HT-29 (cell line): ENCODE measurements around the gene BRIP1. TPM values are rescaled to one million over a fixed set of nuclear protein-coding genes. Genes with fewer than 3 reads are reported as not detected.
"Not testable (repeated sequence)": the region's sequence is repeated elsewhere in the genome, so short reads cannot be mapped to it uniquely, and the experiment has no call there.

Source experiments
- DNase-seq: peaks from one replicate; pipeline ENCODE4 v3.0.0-alpha.2; 2015; ENCODE audit warnings: low spot score
- total RNA-seq: library from RNA; depleted of rRNA; stranded (reverse); fragments of >200 nt; shearing (Covaris generic); gene quantifications from 2 replicates; pipeline ENCODE4 v1.2.3, GENCODE V29; 2014

BRIP1 gene
- total RNA-seq, 1 experiment from 2014 or later, result 4.8 TPM

GRCh38 chr17:61828694-61829093, 34.6 kb downstream of the BRIP1 start:
- DNase-seq, result no peak

GRCh38 chr17:61827649-61828395, 35.5 kb downstream of the BRIP1 start:
- no peak for DNase-seq

- not testable (repeated sequence) for DNase-seq
Measured at GRCh38 chr17:61826866-61827265, 36.5 kb downstream of the BRIP1 start.

DNA sequence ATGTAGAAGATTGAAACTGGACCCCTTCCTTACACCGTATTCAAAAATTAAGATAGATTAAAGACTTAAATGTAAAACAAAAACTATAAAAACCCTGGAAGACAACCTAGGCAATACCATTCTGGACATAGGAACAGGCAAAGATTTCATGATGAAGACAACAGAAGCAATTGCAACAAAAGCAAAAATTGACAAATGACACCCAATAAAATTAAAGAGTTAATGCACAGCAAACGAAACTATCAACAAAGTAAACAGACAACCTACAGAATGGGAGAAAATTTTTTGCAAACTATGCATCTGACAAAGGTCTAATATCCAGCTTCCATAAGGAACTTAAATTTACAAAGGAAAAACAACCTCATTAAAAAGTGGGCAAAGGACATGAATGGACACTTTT, 37.1 kb downstream of the BRIP1 start:
- DNase-seq, result not testable (repeated sequence)

DNA sequence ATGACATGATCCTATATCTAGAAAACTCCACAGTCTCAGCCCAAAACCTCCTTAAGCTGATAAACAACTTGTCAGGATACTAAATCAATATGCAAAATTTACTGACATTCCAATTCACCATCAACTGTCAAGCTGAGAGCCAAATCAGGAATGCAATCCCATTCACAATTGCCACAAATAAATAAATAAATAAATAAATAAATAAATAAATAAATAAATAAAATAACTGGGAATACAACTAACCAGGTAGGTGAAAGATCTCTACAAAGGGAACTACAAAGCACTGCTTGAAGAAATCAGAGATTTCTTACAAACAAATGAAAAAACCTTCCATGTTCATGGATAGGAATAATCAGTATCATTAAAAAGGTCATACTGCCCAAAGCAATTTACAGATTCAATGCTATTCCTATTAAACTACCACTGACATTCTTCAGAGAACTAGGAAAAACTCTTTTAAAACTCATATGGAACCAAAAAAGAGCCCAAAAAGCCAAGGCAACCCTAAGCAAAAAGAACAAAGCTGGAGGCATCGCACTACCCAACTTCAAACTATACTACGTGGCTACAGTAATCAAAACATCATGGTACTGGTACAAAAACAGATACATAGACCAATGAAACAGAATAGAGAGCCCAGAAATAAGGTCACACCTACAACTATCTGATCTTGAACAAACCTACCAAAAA, 37.7 kb downstream of the BRIP1 start:
- no peak for DNase-seq

DNA sequence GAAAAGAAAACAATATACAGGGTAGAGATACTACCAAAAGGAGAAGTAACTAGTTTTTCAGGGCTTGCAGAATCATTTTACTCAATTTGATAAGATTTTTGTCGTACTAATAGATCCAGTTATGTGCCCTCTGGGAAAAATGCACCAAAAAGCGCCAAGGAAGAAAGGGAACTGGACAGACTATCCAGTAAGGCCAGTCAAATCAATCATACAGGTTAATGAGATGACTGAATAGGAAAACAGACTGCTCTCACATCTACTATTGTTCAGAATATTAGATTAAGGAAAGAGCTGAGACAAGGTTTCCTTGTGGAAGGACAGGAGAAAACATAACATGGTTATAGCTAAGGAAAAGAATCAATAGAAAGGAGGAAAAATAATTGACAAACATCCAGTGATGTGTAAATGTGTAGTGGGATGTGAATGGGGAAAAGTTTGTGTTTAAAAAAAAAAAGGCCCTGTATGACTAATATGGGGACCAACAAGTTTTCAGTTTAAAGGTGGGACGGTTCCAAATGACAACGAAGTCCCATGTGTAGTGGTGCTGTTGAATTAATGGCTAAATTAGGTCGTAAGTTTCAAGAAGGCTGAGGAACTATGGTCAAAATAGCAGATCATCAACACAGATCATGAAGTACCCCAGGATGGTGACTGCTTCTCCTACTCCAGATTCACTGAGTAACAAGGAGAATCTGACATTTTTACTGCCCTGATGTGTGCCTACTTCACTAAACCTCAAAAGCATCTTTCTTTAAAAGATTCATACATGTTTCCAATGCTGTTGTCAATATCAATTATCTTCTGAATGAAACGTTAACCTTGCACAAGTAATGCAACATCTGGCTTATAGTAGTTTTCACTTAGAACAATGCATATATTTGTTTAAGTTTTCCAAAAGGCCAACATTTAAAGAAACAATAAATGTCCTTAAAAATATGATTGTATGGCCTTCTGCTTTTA, 40.7 kb downstream of the BRIP1 start:
- DNase-seq, result no peak

GRCh38 chr17:61821655-61822054, 41.7 kb downstream of the BRIP1 start:
- DNase-seq, result no peak

DNA sequence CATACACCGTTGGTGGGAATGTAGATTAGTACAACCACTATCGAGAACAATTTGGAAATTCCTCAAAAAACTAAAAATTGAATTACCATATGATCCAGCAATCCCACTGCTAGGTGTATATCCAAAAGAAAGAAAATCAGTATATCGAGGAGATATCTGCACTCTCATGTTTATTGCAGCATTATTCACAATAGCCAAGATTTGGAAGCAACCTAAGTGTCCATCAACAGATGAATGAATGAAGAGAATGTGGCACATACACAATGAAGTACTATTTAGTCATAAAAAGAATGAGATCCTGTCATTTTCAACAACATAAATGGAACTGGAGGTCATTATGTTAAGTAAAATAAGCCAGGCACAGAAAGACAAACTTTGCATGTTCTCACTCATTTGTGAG, 44.1 kb downstream of the BRIP1 start:
- not testable (repeated sequence) for DNase-seq

- no peak for DNase-seq
Measured at GRCh38 chr17:61818225-61818624, 45.1 kb downstream of the BRIP1 start.

DNA sequence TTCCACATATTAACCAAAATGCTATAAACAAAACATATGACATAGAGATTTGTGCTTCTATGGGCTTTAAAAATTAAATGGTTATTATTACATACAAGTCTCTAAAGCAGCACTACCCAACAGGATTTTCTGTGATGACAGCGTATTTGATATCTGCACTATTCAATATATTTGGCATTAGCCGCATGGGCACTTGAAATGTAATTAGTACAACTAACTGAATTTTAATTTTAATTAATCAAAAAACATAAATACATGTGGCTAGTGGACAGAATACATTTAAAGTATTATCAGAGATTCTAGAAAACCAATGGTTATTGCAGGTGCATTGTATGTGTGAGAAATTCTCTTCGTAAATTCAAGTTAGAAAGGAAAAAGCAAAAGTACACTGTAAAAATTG, 45.9 kb downstream of the BRIP1 start:
- DNase-seq, result no peak

DNA sequence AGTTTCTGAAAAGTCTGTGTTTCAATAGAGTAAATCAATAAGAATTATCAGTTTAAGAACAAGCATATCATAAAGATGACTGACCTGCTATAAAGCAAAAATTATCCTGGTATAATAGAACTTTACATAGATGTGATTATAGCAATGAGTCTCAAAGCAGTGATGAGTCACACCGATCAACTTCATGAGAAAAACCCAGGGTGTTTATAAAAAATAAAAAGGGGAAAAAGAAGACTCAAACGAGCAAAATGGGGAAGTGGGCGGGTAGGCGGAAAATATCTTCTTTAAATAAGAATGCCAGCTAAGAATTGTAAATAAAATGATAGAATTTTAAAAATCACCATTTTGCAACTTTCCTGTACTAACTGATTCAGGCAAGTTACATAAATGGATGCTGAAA, 46.8 kb downstream of the BRIP1 start:
- no peak for DNase-seq

DNA sequence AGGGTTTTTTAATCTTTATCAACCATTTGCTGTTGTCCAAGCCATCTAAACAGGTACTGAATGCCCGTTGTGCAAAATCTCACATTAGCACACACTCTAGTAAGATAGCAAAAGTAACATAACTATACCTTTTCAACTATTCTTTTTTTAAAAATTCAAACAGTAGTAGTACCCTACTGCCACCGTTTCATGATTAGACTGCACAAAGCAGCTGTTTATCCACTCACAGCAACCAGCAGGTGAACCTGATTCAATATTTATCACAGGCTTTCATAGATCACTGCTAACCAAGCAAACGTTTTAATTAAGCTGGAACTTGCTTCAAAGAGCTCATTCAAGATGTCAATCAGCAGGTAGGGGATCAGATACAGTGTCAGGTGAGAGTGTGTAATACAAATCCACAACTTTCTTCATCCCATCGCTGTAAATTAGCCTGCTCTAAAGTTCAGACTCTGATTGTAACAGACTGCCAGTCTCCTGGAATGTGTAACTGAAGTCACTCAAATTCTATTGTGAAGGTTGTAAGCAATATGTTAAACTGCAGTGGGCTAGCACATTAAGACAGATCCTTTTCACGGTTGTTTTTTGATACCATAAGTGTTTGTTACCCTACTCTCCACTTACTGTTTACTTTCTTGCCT, 47.3 kb downstream of the BRIP1 start:
- no peak for DNase-seq

DNA sequence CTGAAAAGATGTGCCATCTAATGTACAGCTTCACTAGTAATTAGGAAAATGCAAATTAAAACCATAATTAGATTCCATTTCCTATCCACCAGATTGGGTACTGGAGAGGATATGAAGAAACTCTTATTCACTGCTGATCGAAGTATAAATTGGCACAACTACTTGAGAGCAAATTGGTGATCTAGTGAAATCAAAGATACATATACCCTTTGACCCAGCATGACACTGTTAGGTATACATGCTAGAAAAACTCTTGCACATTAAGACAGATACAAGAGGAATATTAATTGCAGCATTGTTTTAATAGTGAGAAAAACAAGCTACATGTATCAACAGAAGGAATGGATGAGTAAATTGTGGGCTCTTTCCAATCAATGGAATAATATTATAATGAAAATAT, 48.8 kb downstream of the BRIP1 start:
- DNase-seq, result no peak

DNA sequence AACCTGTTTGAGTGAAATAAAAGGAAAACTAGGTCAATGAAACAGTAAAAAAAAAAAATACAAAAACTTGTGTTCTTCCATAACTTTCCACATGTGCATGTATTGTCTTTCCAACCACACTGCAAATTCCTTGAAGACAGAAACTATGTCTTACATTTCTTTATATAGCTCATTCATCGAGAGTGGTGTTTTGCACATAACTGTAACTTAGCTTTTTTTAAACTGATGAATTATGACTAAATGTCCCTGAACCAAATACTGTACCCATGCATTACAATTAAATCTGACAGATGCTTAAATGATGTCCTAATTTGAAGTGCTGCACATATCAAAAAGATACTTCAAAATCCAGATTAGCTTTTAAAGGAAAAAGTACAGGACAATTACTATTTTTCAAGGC, 50.1 kb downstream of the BRIP1 start:
- DNase-seq, result no peak

GRCh38 chr17:61812747-61813146, 50.6 kb downstream of the BRIP1 start:
- DNase-seq, result no peak

GRCh38 chr17:61809816-61810392, 53.4 kb downstream of the BRIP1 start:
- peak; percentile 5 for DNase-seq

GRCh38 chr17:61808442-61808841, 54.9 kb downstream of the BRIP1 start:
- DNase-seq, result no peak

GRCh38 chr17:61806936-61807335, 56.4 kb downstream of the BRIP1 start:
- DNase-seq, result no peak

DNA sequence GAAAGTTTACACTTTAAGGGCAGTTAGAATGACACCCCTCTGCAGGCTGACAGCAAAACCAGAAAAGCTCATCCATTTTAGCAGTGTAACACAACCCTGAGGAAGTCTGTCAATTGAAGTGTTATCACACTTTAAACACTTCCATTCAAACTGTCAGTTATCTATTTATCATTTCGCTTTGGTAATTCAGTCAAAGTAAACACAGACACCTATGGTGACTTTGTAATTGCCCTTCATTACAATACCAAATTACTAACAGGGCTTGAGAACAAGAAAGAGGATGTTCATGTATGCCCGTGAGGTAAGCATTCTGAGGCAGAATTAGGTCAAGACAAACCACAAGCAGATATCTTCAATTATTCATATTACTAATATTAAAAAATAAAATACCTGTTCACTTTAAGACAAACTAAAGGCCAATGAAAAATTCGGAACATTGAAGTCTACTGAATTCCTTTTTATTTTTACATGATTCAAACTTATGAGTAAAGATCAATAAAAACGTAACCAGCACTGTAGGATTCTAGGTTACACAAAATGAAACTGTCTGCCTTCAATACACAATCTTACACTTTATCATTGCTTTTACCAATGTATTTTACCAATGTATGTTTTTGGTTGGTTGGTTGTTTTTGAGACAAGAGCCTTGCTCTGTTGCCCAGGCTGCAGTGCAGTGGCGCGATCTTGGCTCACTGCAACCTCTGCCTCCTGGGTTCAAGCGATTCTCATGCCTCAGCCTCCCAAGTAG, 57.1 kb downstream of the BRIP1 start:
- no peak for DNase-seq

GRCh38 chr17:61805399-61805798, 57.9 kb downstream of the BRIP1 start:
- DNase-seq, result no peak

- DNase-seq, result no peak
Measured at GRCh38 chr17:61803796-61804195, 59.5 kb downstream of the BRIP1 start.
